NCI-H1092 treated with DMSO at 0.1 percent for 48 hours (cell line): Measurements from ENCODE around the gene USPL1.
"Not testable (repeated sequence)": the region's sequence is repeated elsewhere in the genome, so short reads cannot be mapped to it uniquely, and the experiment has no call there.

Experiments used
- DNase-seq: peaks from one replicate; lab custom pipeline; 2025; lab: John Stamatoyannopoulos, UW

Gene USPL1

DNA sequence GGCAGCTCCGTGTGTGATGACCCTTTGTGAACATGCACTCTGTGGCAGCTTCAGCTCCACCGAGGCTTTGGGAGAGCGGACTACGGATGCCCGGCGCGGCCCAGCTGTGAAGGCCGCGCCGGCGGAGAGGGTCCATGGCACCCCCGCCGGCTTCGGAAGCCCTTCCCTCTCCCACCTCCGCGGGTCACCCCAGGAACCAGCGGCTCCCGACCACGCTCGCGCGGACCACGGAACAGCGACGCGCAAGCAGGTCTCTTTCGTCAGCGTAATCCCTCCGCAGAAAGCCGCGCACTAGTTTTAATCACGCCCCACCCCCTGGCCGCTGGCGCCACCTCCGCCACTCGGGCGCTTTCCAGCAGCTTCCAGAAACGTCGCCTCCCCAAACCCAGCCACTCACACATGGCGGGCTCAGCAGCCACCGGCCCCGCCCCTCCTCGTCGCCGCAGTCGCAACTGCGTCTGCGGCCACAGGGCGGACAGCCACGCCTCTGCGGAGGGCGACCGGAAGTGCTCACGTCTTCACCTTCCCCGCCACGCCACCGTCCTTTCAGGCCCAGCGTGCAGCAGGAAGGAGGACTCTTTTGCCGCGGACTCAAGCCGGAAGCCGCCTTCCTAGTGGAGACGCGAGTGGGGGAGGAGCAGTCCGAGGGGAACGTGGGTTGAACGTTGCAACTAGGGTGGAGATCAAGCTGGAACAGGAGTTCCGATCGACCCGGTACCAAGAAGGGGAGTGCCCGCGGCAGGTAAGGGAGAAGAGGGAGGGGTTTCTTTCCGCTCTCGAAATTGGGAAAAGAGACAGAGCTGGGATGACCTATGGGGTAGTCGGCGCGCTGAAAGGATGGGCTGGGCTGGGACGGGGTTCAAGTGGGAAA is at the start of gene USPL1:
TSS of gene USPL1 (plus strand) at position 606 of the 871 bp plus-strand sequence. CDS start 3,221 bp downstream, outside the sequence.
- DNase-seq: peak; percentile 97

DNA sequence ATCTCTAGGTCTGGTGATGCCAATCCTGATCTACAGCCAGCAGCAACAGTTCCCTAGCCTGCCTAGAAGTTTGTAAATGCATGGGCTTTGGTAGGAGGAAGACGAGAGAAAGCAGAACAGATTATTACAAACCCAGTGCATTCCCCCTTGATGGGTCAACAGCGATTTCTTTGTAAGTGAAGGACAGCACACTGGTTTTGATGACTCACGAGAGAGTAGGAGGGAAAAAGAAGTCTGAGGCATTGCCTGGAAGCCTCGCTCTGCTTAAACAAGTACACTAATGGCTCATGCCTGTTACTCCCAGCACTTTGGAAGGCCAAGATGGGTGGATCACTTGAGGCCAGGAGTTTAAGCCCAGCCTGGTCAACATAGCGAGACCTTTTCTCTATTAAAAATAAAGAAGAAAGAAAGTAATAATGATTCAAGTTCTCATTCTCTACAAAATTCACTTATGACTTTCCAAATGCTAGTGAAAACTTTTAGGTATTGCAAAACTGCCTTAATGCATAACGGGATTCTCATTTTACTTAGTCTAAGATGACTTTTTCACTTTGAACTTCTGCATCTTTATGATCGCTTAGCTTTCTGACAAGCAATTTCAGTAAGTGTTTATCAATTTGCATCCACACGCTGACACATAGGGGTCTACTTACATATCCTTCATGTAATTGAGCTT is 47.7 kb upstream of the USPL1 start:
- no peak for DNase-seq

DNA sequence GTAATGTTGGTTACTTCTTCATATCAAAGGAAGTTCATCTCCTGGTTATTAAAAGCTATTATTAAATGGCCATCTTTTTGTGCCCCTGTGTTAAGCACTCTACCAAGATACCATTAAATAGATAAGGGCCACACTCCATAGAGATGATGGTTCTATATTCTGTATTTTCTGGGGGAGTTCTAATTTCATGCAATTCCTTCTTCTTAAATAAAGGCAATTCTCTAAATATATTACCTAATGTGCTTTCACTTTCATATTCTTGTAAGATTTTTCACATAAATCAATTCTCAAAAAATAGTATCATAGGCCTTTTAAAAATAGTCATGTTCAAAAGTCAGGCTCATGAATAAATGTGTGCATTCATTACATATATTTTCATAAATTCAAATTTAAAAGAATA is 47.0 kb upstream of the USPL1 start:
- DNase-seq: no peak

DNA sequence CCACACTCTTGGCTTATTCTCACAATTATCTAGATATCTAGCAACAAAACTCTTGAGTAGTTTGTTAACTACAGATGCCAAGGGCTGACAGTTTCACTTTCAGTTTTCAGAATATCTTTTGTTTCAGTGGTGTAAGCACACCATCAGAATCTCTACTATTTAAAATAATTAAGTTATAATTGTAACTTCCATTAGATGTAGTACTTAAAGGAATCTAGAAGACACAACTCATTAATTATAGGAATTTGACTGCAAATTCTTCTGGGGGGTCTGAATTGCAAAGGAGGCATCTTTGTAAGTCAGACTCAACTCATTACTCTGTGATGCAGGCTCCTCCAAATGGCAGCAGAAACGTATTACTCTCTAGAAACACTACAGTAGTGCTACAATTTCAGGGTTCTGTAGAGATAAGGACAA is 44.9 kb upstream of the USPL1 start:
- peak; percentile 0 for DNase-seq

DNA sequence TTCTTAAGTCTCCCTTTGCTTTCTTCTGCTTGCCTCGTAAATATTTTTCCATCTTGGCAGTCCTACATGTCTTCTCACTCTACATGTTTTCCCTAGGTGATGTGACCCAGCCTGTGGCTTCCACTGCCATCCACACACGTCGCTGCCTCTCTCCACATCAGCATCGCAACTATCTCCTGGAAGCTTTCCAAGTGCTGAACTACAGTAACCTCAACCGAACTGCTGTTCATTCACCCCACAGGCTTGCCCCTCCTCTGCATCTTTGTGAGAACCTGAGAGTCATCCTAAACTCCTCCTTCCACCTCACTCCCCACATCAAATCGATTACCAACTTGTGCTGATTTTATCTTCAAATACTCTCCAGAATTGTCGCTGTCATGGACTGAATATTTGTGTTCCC is 41.2 kb upstream of the USPL1 start:
- DNase-seq: no peak

DNA sequence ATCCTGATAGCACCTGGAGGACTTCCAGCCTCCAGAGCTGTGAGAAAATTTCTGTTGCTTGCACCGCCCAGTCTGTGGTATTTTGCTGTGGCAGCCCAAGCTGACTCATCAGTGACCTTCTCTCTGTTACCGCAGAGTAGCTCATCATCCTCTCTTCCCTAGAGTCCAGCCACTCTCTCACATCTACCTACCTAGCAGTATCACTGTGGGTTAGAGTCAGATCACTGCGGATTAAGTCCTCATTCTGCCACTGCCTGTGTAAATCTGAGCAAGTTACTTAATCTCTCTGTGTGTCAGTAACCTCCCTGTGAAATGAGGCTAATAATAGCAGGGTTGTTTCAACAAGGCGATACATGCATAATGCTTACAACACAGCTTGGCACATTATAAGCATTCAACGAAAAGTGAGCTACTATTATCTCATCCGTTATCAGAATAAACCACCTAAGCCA is 40.3 kb upstream of the USPL1 start:
- no peak for DNase-seq

DNA sequence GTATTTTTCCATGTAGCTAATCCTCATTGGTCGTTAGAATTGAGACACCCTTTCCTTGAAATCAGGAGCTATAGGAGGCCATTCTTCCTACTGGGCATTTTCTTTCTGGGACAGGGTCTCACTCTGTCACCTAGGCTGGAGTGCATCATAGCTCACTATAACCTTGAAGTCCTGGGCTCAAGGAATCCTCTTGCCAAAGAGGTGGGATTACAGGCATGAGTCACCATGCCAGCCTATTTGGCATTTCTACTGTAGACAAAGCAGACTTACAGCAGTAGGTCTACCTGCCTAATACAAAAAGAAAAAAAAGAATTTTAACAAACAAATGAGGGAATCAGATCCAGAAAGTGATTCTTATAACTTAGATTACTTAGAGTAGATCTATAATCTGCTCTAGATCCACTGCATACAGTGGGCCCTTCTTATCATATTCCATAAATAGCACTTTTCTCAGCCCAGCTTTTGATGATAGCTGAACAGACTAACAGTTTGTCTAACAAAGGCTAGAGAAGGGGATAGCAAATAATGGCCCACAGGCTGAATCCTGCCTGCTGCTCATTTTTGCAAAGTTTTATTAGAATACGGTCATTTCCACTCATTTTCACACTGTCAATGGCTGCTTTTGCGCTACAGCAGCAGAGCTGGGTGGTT is 36.7 kb upstream of the USPL1 start:
- no peak for DNase-seq

DNA sequence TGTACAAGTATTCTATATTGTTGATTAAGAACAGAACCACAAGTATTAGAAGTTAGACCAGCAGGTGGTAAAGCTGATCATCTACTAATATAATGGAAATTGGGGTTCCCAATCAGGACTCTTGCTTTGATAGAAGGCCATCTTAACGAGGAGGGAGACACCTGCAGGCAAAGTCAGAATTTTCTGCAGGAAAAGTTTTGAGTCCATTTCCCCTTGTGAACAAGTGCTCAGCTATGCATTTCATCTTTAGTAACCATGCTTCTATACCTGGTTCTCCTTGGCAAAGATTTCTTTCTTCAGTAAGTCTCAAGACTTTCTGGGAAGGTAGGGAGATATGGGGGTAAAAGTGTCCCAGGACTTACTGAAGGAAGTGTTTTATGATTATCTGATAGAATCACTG is 36.1 kb upstream of the USPL1 start:
- no peak for DNase-seq

DNA sequence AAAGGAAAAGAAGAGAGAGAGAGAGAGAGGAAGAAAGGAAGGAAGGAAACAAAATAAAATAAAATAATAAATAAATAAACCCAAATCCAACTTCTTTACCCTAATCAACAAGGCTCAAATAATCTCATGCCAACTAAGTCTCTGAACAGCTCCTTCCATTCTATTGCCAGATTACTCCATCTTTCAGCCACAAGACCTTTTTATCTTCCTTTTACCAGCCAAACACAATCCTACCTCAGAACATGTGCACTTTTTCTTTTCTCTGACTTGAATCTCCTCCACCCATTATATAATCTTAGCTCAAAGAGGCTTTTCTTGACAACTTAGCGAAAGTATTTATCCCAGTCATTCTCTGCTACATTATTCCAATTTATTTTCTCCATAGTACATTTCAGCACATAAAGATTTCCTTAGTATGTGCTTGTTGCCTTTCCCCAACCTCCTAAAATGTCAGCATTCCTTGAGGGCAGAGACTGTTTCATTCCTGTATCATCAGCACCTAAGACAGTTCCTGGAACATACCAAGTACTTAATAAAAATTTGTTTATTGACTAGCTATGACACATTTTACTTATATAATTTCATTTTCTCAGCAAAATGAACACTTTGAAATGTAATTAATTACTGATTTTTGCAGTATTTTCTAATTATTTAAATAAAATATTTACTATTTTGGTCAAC is 33.5 kb upstream of the USPL1 start:
- DNase-seq: no peak

DNA sequence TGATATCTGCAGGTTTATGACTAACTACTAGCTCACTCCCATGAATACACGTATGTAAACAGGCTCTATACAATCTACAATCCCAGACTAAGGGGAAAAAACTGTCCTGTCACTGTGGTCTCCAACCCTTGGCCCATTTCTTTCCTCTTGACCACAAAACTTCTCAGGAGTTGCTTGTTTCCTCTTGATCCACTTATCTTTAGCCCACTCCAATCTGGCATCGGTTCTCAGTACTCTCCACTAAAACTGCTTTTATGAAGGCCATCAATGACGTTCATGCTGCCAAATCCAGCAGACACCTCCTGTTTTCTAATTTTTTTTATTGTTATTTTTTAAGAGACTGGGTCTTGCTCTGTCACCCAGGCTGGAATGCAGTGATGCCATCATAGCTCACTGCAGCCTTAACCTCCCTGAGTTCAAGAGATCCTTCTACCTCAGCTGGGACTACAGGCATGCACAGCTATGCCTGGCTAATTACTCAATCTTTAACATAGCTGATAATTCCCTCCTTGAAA is 31.9 kb upstream of the USPL1 start:
- DNase-seq: no peak

DNA sequence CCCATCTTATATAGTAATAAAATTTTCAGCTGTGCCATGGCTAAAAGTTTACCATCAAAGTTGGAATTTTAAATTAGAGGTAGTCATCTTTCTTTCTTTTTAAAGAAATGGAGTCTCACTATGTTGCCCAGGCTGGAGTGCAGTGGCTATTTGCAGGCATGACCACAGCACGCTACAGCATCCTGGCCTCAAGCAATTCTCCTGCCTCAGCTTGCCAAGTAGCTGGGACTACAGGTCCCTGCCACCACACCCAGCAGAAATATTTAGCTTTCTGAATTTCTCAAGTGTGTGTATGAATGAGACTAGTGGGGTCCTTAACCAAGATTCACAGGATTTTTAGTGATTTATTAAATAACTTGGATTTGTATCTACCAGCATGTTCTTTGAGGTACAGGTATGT is 30.5 kb upstream of the USPL1 start:
- no peak for DNase-seq

DNA sequence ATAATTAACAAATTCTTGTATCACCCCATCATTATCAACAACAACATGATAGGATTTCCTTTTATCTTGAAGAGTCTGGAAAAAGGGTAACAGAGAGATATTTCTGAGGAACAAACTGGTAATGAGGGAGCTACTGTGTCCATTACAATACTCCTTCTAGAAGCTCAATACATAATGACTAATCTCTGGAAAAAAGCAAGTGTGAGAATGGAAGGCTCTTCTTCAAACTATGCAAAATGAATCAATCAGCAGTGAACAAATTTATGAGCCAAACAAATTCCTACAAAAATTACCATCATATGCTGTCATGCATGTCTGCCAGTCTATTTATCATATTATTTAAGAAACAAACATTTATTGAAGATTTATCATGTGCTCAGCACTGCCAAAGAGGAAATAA is 30.0 kb upstream of the USPL1 start:
- no peak for DNase-seq

DNA sequence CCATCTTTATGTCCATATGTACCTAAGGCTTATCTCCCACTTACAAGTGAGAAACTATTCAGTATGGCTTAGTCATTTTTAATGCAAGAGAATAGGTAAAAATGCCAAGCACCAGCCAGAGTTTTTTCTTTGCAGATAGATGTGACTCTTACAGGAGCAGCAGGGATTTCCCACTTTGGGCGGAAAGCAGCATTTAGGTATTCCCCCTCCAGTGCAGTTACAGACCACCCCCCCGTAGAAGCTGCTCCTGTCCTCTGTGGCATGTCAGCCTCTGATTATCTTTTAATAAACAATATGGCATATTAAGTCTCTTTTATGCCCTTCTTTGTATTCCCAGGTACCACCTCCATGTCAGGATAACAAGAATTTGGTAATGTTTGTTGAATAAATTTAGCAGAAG is 24.7 kb upstream of the USPL1 start:
- DNase-seq: no peak

DNA sequence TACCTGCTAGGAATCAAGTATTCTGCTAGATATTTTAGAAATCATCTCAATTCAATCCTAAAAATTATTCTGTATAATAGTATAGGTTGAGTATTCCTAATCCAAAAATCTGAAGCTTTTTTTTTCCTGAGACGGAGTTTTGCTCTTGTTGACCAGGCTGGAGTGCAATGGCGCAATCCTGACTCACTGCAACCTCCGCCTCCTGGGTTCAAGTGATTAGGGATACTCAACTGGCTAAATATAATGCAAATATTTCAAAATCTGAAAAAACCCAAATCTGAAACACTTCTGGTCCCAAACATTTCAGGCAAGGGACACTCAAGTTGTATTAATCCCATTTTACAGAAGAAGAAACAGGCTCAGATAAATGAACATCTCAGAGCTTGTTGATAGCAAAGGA is 17.2 kb upstream of the USPL1 start:
- no peak for DNase-seq

DNA sequence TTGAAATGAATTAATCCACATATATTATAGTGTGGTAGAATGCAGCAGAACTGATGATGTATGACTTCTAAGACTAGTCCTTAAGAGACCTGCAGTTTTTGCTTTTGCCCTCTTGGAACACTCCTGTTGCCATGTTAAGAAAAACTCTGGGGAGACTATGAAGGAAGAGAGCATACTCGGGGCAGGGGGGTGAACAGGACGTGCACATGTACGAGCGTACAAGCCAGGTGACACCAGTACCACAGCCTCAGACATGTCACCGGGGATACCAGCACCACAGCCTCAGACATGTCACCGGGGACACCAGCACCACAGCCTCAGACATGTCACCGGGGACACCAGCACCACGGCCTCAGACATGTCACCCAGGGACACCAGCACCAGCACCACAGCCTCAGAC is 15.9 kb upstream of the USPL1 start:
- DNase-seq: no peak

DNA sequence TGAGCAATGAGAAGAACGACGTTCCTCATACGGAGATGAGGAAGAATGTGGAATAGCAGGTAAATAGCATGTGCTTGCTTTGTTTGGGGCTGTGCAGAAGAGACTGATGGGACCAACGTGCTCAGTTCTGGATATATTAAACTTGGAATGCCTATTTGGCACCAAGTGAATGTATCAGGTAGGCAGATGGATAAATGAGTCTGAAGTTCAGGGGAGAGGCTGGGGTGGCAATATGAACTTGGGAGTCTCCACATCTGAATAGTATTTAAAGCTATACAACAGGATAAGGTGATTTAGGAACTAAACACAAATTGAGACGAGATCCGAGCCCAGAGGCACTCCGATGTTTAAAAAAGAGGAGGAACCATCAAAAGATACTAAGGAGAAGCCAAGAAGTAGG is 12.7 kb upstream of the USPL1 start:
- DNase-seq: no peak

DNA sequence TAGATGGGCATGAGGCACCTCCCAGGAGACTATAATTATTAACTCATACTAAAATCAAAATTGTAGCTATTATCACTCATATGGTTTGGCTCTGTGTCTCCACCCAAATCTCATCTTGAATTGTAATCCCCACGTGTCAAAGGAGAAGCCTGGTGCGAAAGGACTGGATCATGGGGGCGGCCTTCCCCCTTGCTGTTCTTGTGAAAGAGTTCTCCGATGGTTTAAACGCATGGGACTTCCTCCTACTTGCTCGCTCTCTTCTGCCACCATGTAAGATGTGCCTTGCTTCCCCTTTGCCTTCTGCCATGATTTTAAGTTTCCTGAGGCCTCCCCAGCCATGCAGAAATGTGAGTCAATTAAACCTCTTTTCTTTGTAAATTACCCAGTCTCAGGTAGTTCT is 10.5 kb upstream of the USPL1 start:
- not testable (repeated sequence) for DNase-seq

DNA sequence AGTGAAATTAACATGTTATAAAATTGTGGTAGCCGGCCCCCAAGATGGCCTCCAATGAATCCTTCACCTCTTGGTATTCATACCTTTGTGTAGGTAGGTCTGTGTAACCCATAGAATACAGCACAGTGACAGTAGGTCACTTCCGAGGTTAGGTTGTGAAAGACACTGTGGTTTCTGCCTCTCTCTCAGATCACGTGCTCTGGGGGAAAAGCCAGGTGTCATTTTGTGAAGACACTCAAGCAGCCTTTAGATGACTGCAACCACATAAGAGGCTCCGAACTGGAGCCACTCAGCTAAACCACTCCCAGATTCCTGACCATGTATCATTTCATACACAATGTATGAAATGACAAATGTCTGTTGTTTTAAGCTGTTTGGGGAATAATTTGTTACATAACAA is 9.8 kb upstream of the USPL1 start:
- no peak for DNase-seq

DNA sequence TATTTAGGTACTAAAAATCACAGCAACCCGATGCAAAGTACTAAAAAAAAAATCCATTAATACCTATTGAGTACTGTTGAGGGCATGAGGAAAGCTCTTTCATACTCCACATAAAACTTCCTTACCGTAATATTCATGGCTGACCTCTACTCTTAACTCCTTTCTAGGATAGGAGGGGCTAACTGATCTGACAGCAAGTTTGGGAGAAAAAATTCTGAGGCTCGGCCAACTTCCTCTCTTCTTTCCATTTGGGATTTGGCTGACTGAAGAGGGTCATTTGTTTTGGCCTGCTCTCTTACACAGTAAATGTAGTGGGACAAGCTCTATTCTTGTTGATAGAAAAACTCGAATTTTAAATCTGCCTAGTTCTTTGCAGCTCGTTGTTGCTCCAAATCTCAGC is 9.4 kb upstream of the USPL1 start:
- no peak for DNase-seq

DNA sequence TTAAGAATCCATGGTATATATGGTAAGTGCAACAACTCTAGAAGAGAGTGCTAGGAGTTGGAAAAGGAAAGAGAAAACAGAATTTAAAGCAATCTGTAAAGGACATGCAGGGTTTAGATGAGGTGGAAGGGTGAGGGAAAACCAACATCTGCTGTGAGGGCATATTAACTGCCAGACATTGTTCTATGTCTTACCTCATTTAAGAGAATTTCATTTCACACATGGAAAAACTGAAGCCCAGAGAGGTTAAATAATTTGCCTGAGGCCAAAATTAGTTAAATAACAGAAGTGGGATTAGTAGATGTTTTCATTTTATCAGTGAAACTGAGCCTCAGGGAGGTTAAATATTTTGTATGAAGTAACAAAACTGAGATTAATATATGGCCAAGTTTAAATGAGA is 7.4 kb upstream of the USPL1 start:
- DNase-seq: no peak

DNA sequence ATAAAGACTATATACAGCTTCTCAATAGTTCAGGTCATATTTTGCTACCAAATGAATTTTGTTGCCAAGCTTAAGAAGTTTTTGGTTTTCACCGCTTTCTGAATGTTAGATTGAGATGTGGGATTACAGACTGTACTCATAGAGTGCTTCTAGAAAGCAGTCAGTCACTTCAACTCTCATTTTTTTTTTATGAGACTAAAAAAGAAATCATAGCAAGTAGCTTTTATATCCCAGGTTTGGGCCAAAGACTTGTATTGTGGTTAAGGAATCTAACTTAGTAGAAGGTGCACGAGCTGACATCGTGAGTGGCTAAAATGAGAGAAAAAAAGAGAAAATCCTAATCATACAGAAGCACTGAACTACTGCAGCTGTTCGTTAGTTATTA is 2.2 kb upstream of the USPL1 start:
- no peak for DNase-seq

DNA sequence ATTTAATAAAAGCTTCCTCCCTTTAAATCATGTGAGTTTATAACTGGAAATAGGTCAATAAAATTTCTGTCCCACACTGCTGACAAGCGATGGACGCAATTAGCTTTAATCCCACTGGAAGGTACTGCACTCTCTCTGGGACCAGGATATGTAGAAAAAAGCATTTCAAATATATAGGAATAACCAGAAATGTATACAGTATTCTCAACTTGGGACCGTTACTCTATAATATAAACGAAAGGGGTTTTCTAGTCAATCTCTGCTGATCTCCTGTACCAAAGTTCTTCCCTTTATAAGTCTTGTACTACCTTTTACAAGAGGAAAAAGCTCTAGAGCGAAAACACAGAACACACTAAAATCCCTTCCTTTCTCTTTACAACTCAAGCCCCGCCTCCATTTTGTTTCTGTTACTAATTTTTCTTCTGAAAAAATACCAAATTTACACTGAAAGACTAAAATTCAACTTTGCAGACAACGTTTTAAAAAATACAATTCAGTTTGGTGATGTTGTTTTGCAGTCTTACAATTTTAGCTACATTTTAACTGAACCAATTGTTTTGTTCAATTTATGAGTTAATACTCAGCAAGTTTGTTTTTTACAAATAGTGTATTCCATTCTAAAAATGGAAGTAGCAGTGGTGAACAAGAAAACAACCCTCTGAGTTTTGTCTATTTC is 1.7 kb upstream of the USPL1 start:
- peak; percentile 7 for DNase-seq
